ENCODE measurements around the gene TFDP1.

The TFDP1 gene

DNA sequence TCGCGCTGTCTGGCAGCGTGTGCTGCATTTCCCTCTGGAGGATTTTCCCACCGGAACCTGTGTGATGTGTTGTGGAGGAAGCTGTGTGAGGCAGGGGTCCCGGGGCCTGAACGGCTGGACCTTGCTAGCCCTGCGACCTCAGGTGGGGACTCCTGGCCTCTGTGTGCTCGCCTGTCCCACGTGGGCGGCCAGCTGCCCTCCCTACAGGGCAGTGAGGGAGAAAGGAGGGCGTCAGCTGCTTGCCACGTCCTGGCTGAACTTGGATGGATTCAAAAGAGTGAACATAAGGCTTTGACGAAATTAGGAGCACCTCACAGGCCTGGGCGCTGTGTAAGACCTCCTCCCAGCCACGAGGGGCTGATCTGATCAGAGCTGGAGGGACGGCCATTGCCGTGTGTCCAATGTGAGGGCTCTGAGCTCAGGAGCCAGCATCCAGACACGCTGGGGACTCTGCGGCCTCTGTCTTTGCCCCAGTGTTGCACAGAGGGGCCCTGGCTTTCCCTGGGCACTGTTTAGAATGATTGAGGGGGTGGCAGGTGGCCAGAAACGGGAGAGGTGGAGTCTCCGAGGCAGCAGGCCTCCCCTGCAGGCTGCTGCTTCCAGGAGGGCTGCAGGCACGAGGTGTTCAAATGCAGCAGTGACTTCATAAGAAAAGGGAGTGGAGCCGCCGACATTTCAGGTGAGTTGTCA is 13.0 kb downstream of the TFDP1 start:
- TF ChIP-seq, protein P1, sequence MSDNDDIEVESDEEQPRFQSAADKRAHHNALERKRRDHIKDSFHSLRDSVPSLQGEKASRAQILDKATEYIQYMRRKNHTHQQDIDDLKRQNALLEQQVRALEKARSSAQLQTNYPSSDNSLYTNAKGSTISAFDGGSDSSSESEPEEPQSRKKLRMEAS (IDR thresholded peaks at IDR 0.05), result no peak
- TF ChIP-seq FOXM1 (IDR thresholded peaks at IDR 0.05; ENCODE audit: borderline replicate concordance, low read depth) (no peak), ZBTB7A (IDR thresholded peaks at IDR 0.05; ENCODE audit: low read depth) (no peak), CREB1 (IDR thresholded peaks at IDR 0.05; ENCODE audit: low read depth) (no peak), NFIC (IDR thresholded peaks at IDR 0.05) (no peak), YY1 (IDR thresholded peaks at IDR 0.05; ENCODE audit: low read depth) (no peak), TEAD4 (IDR thresholded peaks at IDR 0.05) (no peak), CEBPB (IDR thresholded peaks at IDR 0.05) (no peak), TAF1 (IDR thresholded peaks at IDR 0.05; ENCODE audit: low read depth) (no peak), EP300 (IDR thresholded peaks at IDR 0.05; ENCODE audit: borderline replicate concordance) (no peak), TCF12 (IDR thresholded peaks at IDR 0.05; ENCODE audit: low read depth) (no peak)
- TF ChIP-seq, protein P2, sequence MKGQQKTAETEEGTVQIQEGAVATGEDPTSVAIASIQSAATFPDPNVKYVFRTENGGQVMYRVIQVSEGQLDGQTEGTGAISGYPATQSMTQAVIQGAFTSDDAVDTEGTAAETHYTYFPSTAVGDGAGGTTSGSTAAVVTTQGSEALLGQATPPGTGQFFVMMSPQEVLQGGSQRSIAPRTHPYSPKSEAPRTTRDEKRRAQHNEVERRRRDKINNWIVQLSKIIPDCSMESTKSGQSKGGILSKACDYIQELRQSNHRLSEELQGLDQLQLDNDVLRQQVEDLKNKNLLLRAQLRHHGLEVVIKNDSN (IDR thresholded peaks at IDR 0.05), result no peak
- TF ChIP-seq, protein P3, sequence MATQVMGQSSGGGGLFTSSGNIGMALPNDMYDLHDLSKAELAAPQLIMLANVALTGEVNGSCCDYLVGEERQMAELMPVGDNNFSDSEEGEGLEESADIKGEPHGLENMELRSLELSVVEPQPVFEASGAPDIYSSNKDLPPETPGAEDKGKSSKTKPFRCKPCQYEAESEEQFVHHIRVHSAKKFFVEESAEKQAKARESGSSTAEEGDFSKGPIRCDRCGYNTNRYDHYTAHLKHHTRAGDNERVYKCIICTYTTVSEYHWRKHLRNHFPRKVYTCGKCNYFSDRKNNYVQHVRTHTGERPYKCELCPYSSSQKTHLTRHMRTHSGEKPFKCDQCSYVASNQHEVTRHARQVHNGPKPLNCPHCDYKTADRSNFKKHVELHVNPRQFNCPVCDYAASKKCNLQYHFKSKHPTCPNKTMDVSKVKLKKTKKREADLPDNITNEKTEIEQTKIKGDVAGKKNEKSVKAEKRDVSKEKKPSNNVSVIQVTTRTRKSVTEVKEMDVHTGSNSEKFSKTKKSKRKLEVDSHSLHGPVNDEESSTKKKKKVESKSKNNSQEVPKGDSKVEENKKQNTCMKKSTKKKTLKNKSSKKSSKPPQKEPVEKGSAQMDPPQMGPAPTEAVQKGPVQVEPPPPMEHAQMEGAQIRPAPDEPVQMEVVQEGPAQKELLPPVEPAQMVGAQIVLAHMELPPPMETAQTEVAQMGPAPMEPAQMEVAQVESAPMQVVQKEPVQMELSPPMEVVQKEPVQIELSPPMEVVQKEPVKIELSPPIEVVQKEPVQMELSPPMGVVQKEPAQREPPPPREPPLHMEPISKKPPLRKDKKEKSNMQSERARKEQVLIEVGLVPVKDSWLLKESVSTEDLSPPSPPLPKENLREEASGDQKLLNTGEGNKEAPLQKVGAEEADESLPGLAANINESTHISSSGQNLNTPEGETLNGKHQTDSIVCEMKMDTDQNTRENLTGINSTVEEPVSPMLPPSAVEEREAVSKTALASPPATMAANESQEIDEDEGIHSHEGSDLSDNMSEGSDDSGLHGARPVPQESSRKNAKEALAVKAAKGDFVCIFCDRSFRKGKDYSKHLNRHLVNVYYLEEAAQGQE (IDR thresholded peaks at IDR 0.05; ENCODE audit: low read depth), result no peak

DNA sequence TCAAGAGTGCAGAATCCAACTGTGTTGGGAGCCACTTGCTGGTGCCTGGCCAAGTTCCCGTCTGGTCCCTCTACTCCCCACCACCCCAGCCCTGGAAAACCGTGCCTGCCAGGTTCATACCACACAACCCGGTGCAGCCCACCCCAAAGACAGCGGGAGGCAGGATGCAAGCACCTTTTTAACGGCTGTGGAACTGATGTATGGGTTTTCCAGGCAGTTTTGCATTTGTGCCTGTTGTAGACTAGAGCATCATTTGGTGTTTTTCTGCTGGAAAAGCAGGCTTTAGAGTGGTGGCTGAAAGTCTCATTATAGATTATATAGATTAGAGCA is 13.5 kb downstream of the TFDP1 start:
- no peak for TF ChIP-seq CEBPB (IDR thresholded peaks at IDR 0.05)
- no peak for TF ChIP-seq EP300 (IDR thresholded peaks at IDR 0.05; ENCODE audit: borderline replicate concordance)
- no peak for TF ChIP-seq EGR1 (IDR thresholded peaks at IDR 0.05)
- TF ChIP-seq TAF1 (IDR thresholded peaks at IDR 0.05; ENCODE audit: low read depth), result no peak
- TF ChIP-seq, protein P1 (IDR thresholded peaks at IDR 0.05), result no peak
- TF ChIP-seq, protein P2 (IDR thresholded peaks at IDR 0.05), result no peak
- TF ChIP-seq TEAD4 (IDR thresholded peaks at IDR 0.05), result no peak
- no peak for TF ChIP-seq RAD21 (IDR thresholded peaks at IDR 0.05; ENCODE audit: low read depth)
- TF ChIP-seq, protein P3 (IDR thresholded peaks at IDR 0.05; ENCODE audit: low read depth), result no peak
- no peak for TF ChIP-seq YY1 (IDR thresholded peaks at IDR 0.05; ENCODE audit: low read depth)
- no peak for TF ChIP-seq TCF12 (IDR thresholded peaks at IDR 0.05; ENCODE audit: low read depth)
- TF ChIP-seq ZBTB7A (IDR thresholded peaks at IDR 0.05; ENCODE audit: low read depth), result no peak
- no peak for TF ChIP-seq FOXM1 (IDR thresholded peaks at IDR 0.05; ENCODE audit: borderline replicate concordance, low read depth)
- no peak for TF ChIP-seq NFIC (IDR thresholded peaks at IDR 0.05)
- TF ChIP-seq CREB1 (IDR thresholded peaks at IDR 0.05; ENCODE audit: low read depth), result no peak

DNA sequence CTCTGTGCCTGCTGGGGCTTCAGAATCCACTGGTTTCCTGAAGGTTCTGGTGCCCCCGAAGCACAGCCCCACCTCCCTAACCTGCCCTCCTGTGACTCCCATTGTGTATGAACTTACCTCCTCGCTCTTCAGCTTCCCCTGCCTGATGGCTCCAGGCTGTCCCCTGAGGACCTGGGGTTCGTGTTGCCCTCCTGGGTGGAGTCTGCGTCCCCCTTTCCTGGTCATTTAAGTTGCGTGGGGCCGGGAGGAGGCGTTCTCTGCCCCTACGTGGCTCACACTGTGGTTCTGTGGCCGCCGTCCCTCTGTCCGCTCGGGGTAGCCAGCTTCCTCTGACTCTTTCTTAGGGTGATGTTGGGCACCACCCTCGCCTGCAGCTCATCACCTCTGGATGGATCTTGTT is 13.9 kb downstream of the TFDP1 start:
- TF ChIP-seq, protein P3 (IDR thresholded peaks at IDR 0.05; ENCODE audit: low read depth), result no peak
- TF ChIP-seq TEAD4 (IDR thresholded peaks at IDR 0.05) (no peak), FOXM1 (IDR thresholded peaks at IDR 0.05; ENCODE audit: borderline replicate concordance, low read depth) (no peak), EGR1 (IDR thresholded peaks at IDR 0.05) (no peak), ZBTB7A (IDR thresholded peaks at IDR 0.05; ENCODE audit: low read depth) (no peak), TCF12 (IDR thresholded peaks at IDR 0.05; ENCODE audit: low read depth) (no peak), CREB1 (IDR thresholded peaks at IDR 0.05; ENCODE audit: low read depth) (no peak), YY1 (IDR thresholded peaks at IDR 0.05; ENCODE audit: low read depth) (no peak), RAD21 (IDR thresholded peaks at IDR 0.05; ENCODE audit: low read depth) (no peak)
- TF ChIP-seq, protein P2 (IDR thresholded peaks at IDR 0.05), result no peak
- TF ChIP-seq, protein P1 (IDR thresholded peaks at IDR 0.05), result no peak
